ENCODE data around the gene ADAM8.

The ADAM8 gene

GRCh38 chr10:133281084-133281483 lies 4.4 kb upstream of the ADAM8 start:
- no peak for DNase-seq

GRCh38 chr10:133280391-133281059 lies 3.9 kb upstream of the ADAM8 start:
- no peak for DNase-seq

- no peak for DNase-seq
Observed at GRCh38 chr10:133279326-133280226, 2.9 kb upstream of the ADAM8 start.

- no peak for DNase-seq
Observed at GRCh38 chr10:133278577-133279265, 2.1 kb upstream of the ADAM8 start.

GRCh38 chr10:133277993-133278576 lies 1.4 kb upstream of the ADAM8 start:
- no peak for DNase-seq

- DNase-seq: no peak
Observed at GRCh38 chr10:133277277-133277992, 767 bp upstream of the ADAM8 start.

GRCh38 chr10:133276100-133276434 lies 601 bp downstream of the ADAM8 start:
- no peak for DNase-seq

- no peak for DNase-seq
Observed at GRCh38 chr10:133275684-133276092, 980 bp downstream of the ADAM8 start.

- DNase-seq: no peak
Observed at GRCh38 chr10:133274751-133275683, 1.7 kb downstream of the ADAM8 start.

GRCh38 chr10:133273534-133274143 lies 3.0 kb downstream of the ADAM8 start:
- no peak for DNase-seq

- DNase-seq: no peak
Observed at GRCh38 chr10:133272964-133273420, 3.7 kb downstream of the ADAM8 start.

- DNase-seq: no peak
Observed at GRCh38 chr10:133272301-133272963, 4.2 kb downstream of the ADAM8 start.

GRCh38 chr10:133271521-133272300 lies 5.0 kb downstream of the ADAM8 start:
- no peak for DNase-seq

- DNase-seq: no peak
Observed at GRCh38 chr10:133270773-133271297, 5.8 kb downstream of the ADAM8 start.

- no peak for DNase-seq
Observed at GRCh38 chr10:133270204-133270603, 6.5 kb downstream of the ADAM8 start.

GRCh38 chr10:133269367-133269766 lies 7.3 kb downstream of the ADAM8 start:
- no peak for DNase-seq

GRCh38 chr10:133268532-133268931 lies 8.1 kb downstream of the ADAM8 start:
- no peak for DNase-seq

- DNase-seq: no peak
Observed at GRCh38 chr10:133267829-133268228, 8.8 kb downstream of the ADAM8 start.

- DNase-seq: no peak
Observed at GRCh38 chr10:133267293-133267692, 9.4 kb downstream of the ADAM8 start.
